HG03139 (cell line): Measurements from ENCODE around the gene SDC3.
"Not testable (repeated sequence)": the region's sequence is repeated elsewhere in the genome, so short reads cannot be mapped to it uniquely, and the experiment has no call there.

ENCODE experiments used
- ATAC-seq: cut with Tn5 transposase; IDR thresholded peaks from one replicate; pipeline ENCODE4 v1.9.1; 2021; ENCODE audit not compliant: unreplicated experiment

Gene SDC3

GRCh38 chr1:30877205-30877912 is 31.2 kb downstream of the SDC3 start:
- no peak for ATAC-seq

- no peak for ATAC-seq
Measured at GRCh38 chr1:30876451-30877204, 31.9 kb downstream of the SDC3 start.

- no peak for ATAC-seq
Measured at GRCh38 chr1:30875916-30876315, 32.6 kb downstream of the SDC3 start.

- no peak for ATAC-seq
Measured at GRCh38 chr1:30875197-30875596, 33.4 kb downstream of the SDC3 start.

GRCh38 chr1:30874176-30874575 is 34.4 kb downstream of the SDC3 start:
- no peak for ATAC-seq

- no peak for ATAC-seq
Measured at GRCh38 chr1:30872948-30873263, 35.7 kb downstream of the SDC3 start.

- ATAC-seq, result no peak
Measured at GRCh38 chr1:30872033-30872947, 36.3 kb downstream of the SDC3 start.

- no peak for ATAC-seq
Measured at GRCh38 chr1:30871276-30871871, 37.2 kb downstream of the SDC3 start.

- no peak for ATAC-seq
Measured at GRCh38 chr1:30870656-30871055, 37.9 kb downstream of the SDC3 start.

- ATAC-seq, result no peak
Measured at GRCh38 chr1:30870035-30870434, 38.5 kb downstream of the SDC3 start.

GRCh38 chr1:30868833-30869435 is 39.6 kb downstream of the SDC3 start:
- ATAC-seq, result no peak

GRCh38 chr1:30868057-30868456 is 40.5 kb downstream of the SDC3 start:
- not testable (repeated sequence) for ATAC-seq

- ATAC-seq, result no peak
Measured at GRCh38 chr1:30867537-30867936, 41.0 kb downstream of the SDC3 start.

GRCh38 chr1:30866594-30866993 is 42.0 kb downstream of the SDC3 start:
- no peak for ATAC-seq

GRCh38 chr1:30864681-30865080 is 43.9 kb downstream of the SDC3 start:
- ATAC-seq, result no peak

GRCh38 chr1:30863858-30864604 is 44.5 kb downstream of the SDC3 start:
- no peak for ATAC-seq

- no peak for ATAC-seq
Measured at GRCh38 chr1:30860320-30860652, 48.3 kb downstream of the SDC3 start.

- ATAC-seq, result no peak
Measured at GRCh38 chr1:30857964-30858363, 50.6 kb downstream of the SDC3 start.

GRCh38 chr1:30857062-30857461 is 51.5 kb downstream of the SDC3 start:
- no peak for ATAC-seq

- no peak for ATAC-seq
Measured at GRCh38 chr1:30856260-30856790, 52.2 kb downstream of the SDC3 start.
